HG02759 (cell line): Measurements from ENCODE around the gene IL17RA.
"Not testable (repeated sequence)": the region's sequence is repeated elsewhere in the genome, so short reads cannot be mapped to it uniquely, and the experiment has no call there.

Source experiments
- ATAC-seq: cut with Tn5 transposase; IDR thresholded peaks from one replicate; pipeline ENCODE4 v1.9.1; 2021; ENCODE audit warnings: mild to moderate bottlenecking, moderate library complexity; ENCODE audit not compliant: unreplicated experiment

IL17RA gene

GRCh38 chr22:17119481-17120202 lies 34.8 kb downstream of the IL17RA start:
- no peak for ATAC-seq

GRCh38 chr22:17120281-17120680 lies 35.5 kb downstream of the IL17RA start:
- ATAC-seq: peak; percentile 57

- peak; percentile 33 for ATAC-seq
Measured at GRCh38 chr22:17120711-17121232, 36.0 kb downstream of the IL17RA start.

GRCh38 chr22:17121233-17122195 lies 36.7 kb downstream of the IL17RA start, which contains the start of gene TMEM121B:
Gene TMEM121B, minus strand, starts transcription at chr22:17121360. Its CDS starts 233 bp downstream, at chr22:17121127.
- no peak for ATAC-seq

- no peak for ATAC-seq
Measured at GRCh38 chr22:17130199-17130598, 45.4 kb downstream of the IL17RA start.

GRCh38 chr22:17131686-17132085 lies 46.9 kb downstream of the IL17RA start:
- ATAC-seq: no peak

- ATAC-seq: no peak
Measured at GRCh38 chr22:17132112-17132511, 47.3 kb downstream of the IL17RA start.

- no peak for ATAC-seq
Measured at GRCh38 chr22:17133137-17133536, 48.3 kb downstream of the IL17RA start.

- ATAC-seq: no peak
Measured at GRCh38 chr22:17135153-17135760, 50.5 kb downstream of the IL17RA start.

- ATAC-seq: no peak
Measured at GRCh38 chr22:17137170-17137569, 52.4 kb downstream of the IL17RA start.

GRCh38 chr22:17137861-17138425 lies 53.1 kb downstream of the IL17RA start:
- ATAC-seq: no peak

- ATAC-seq: no peak
Measured at GRCh38 chr22:17138513-17138912, 53.7 kb downstream of the IL17RA start.

- no peak for ATAC-seq
Measured at GRCh38 chr22:17140022-17140421, 55.2 kb downstream of the IL17RA start.

GRCh38 chr22:17140826-17141766 lies 56.3 kb downstream of the IL17RA start:
- ATAC-seq: no peak

- ATAC-seq: no peak
Measured at GRCh38 chr22:17143101-17143500, 58.3 kb downstream of the IL17RA start.

GRCh38 chr22:17143826-17144225 lies 59.0 kb downstream of the IL17RA start:
- ATAC-seq: no peak

- no peak for ATAC-seq
Measured at GRCh38 chr22:17145021-17145680, 60.4 kb downstream of the IL17RA start.

- not testable (repeated sequence) for ATAC-seq
Measured at GRCh38 chr22:17147458-17147857, 62.7 kb downstream of the IL17RA start.
